SK-N-SH (cell line): ENCODE measurements around the gene ZNF580. TPM values are rescaled to one million over a fixed set of nuclear protein-coding genes. Genes with fewer than 3 reads are reported as not detected.

ENCODE experiments used
- CTCF ChIA-PET: fragments of 300-600, 350-600 bp; formaldehyde crosslinking; extraction: SDS; loops from one replicate; lab custom pipeline; 2021; lab: Yijun Ruan, JAX
- POLR2A ChIA-PET: fragments of 350-600 bp; sonication (Branson Sonifier 250); formaldehyde crosslinking; extraction: SDS; loops from one replicate; lab custom pipeline; 2020; ENCODE audit warnings: antibody characterized with exemption, inconsistent platforms; lab: Yijun Ruan, JAX
- DNase-seq: peaks from one replicate; pipeline ENCODE4 v3.0.0; 2012
- H2AFZ ChIP-seq: fragments of 200-600 bp; sonication (generic); 2 replicates; pipeline ENCODE4 v1.8.1; 2016; ENCODE audit warnings: antibody characterized with exemption, mild to moderate bottlenecking, low read depth
- H3F3A ChIP-seq: fragments of 200-600 bp; sonication (generic); replicated peaks from 2 replicates; pipeline ENCODE3; 2016; ENCODE audit warnings: antibody characterized with exemption, mild to moderate bottlenecking; ENCODE audit not compliant: insufficient read depth
- H3K27ac ChIP-seq, 2 experiments: fragments of 200-500 bp in 1 of 2; fragments of 200-600 bp in 1 of 2; sonication (Bioruptor generic) in 1 of 2; sonication (generic), shearing (Covaris generic) in 1 of 2; 2 replicates each; pipeline versions ENCODE4 v1.5.1 to v1.6.1; 2014 to 2016; ENCODE audit warnings: low read depth in 2 of 2, inconsistent platforms in 1 of 2, low read length in 1 of 2, mild to moderate bottlenecking in 1 of 2, mixed read lengths in 1 of 2
- H3K27me3 ChIP-seq: fragments of 200-600 bp; sonication (generic), shearing (Covaris generic); 2 replicates; pipeline ENCODE4 v1.6.1; 2016; ENCODE audit warnings: mixed run types; ENCODE audit not compliant: insufficient read depth
- H3K36me3 ChIP-seq, 2 experiments: fragments of 200-500 bp in 1 of 2; fragments of 200-600 bp in 1 of 2; sonication (Bioruptor generic) in 1 of 2; sonication (generic) in 1 of 2; replicated peaks in 1 of 2; 2 replicates each; pipeline versions ENCODE3 to v1.5.1; 2014 to 2016; ENCODE audit warnings: low read length in 1 of 2, mild to moderate bottlenecking in 1 of 2; ENCODE audit not compliant: insufficient read depth in 2 of 2, control insufficient read depth in 1 of 2
- H3K4me1 ChIP-seq, 2 experiments: fragments of 200-500 bp in 1 of 2; fragments of 200-600 bp in 1 of 2; sonication (Bioruptor generic) in 1 of 2; sonication (generic), shearing (Covaris generic) in 1 of 2; 2 replicates each; pipeline versions ENCODE4 v1.5.1 to v1.6.1; 2014 to 2016; ENCODE audit warnings: low read depth in 1 of 2, low read length in 1 of 2, mixed run types in 1 of 2; ENCODE audit not compliant: insufficient read depth in 2 of 2, control insufficient read depth in 1 of 2
- H3K4me2 ChIP-seq: fragments of 200-600 bp; sonication (generic), shearing (Covaris generic); 2 replicates; pipeline ENCODE4 v1.6.1; 2017; ENCODE audit warnings: mixed run types
- H3K4me3 ChIP-seq, 2 experiments: fragments of 200-500 bp in 1 of 2; fragments of 200-600 bp in 1 of 2; sonication (Bioruptor generic) in 1 of 2; sonication (generic), shearing (Covaris generic) in 1 of 2; 2 replicates each; pipeline versions ENCODE4 v1.5.1 to v1.8.1; 2014 to 2016; ENCODE audit warnings: low read depth in 2 of 2, inconsistent platforms in 1 of 2, low read length in 1 of 2, mild to moderate bottlenecking in 1 of 2, mixed read lengths in 1 of 2, moderate library complexity in 1 of 2
- H3K79me2 ChIP-seq: fragments of 200-600 bp; sonication (generic); 2 replicates; pipeline ENCODE4 v1.8.1; 2017; ENCODE audit warnings: mild to moderate bottlenecking; ENCODE audit not compliant: insufficient read depth
- H3K9ac ChIP-seq: fragments of 200-600 bp; sonication (generic); 2 replicates; pipeline ENCODE4 v1.6.1; 2017; ENCODE audit warnings: mixed run types
- H3K9me2 ChIP-seq: fragments of 200-600 bp; sonication (generic); 2 replicates; pipeline ENCODE4 v1.6.1; 2017; ENCODE audit warnings: mixed run types
- H3K9me3 ChIP-seq: fragments of 200-600 bp; sonication (generic); 2 replicates; pipeline ENCODE4 v1.6.1; 2017; ENCODE audit warnings: mixed run types, mild to moderate bottlenecking, moderate library complexity
- H4K20me1 ChIP-seq: fragments of 200-600 bp; sonication (generic); 2 replicates; pipeline ENCODE4 v1.6.1; 2017; ENCODE audit warnings: mild to moderate bottlenecking, mixed run types; ENCODE audit not compliant: insufficient read depth
- CHD2 ChIP-seq: fragments of 150-350 bp; IDR thresholded peaks from 2 replicates; pipeline ENCODE4 v1.6.1; 2018; ENCODE audit warnings: low read length; ENCODE audit not compliant: partially characterized antibody
- CTCF ChIP-seq: fragments of 200-600 bp; sonication (generic); IDR thresholded peaks from 2 replicates; pipeline ENCODE4 v1.6.1; 2017; ENCODE audit warnings: antibody characterized with exemption, mild to moderate bottlenecking, moderate library complexity
- ELF1 ChIP-seq: IDR thresholded peaks from 2 replicates; pipeline ENCODE4 v1.4.0; 2012
- FOSL2 ChIP-seq: IDR thresholded peaks from 2 replicates; pipeline ENCODE4 v1.4.0; 2012; ENCODE audit warnings: low read depth, mild to moderate bottlenecking, moderate library complexity, borderline replicate concordance
- FOXJ3 ChIP-seq: sonication (generic); formaldehyde crosslinking; IDR thresholded peaks from 2 replicates; pipeline ENCODE4 v1.5.1; 2020; ENCODE audit warnings: mild to moderate bottlenecking, missing genetic modification reagents
- GATA2 ChIP-seq: sonication (generic); formaldehyde crosslinking; IDR thresholded peaks from 2 replicates; pipeline ENCODE4 v1.5.0; 2020; ENCODE audit warnings: mild to moderate bottlenecking, missing genetic modification reagents
- IRF3 ChIP-seq: fragments of 150-350 bp; IDR thresholded peaks from 2 replicates; pipeline ENCODE4 v1.6.1; 2016; ENCODE audit warnings: mild to moderate bottlenecking, low read depth, low read length
- JUND ChIP-seq: IDR thresholded peaks from 2 replicates; pipeline ENCODE4 v1.4.0; 2012
- MEF2A ChIP-seq: IDR thresholded peaks from 2 replicates; pipeline ENCODE4 v1.4.0; 2012; ENCODE audit warnings: low read depth, borderline replicate concordance
- PBX3 ChIP-seq: IDR thresholded peaks from 2 replicates; pipeline ENCODE4; 2012
- POLR2AphosphoS5 ChIP-seq: IDR thresholded peaks from 2 replicates; pipeline ENCODE4 v1.6.1; 2012; ENCODE audit warnings: low read depth, low read length
- RAD21 ChIP-seq: IDR thresholded peaks from 2 replicates; pipeline ENCODE4 v1.6.1; 2012; ENCODE audit warnings: mild to moderate bottlenecking, low read length
- RXRA ChIP-seq: IDR thresholded peaks from 2 replicates; pipeline ENCODE4 v1.4.0; 2012; ENCODE audit warnings: low read depth, mild to moderate bottlenecking, borderline replicate concordance
- SIN3A ChIP-seq: IDR thresholded peaks from 2 replicates; pipeline ENCODE4 v1.6.1; 2012; ENCODE audit warnings: low read depth, mild to moderate bottlenecking, low read length, moderate library complexity, borderline replicate concordance
- TAF1 ChIP-seq: IDR thresholded peaks from 2 replicates; pipeline ENCODE4 v1.6.1; 2012; ENCODE audit warnings: low read depth, mild to moderate bottlenecking, low read length, moderate library complexity, borderline replicate concordance
- USF1 ChIP-seq: IDR thresholded peaks from 2 replicates; pipeline ENCODE4 v1.4.0; 2012; ENCODE audit warnings: low read depth, borderline replicate concordance
- USF2 ChIP-seq: fragments of 150-350 bp; IDR thresholded peaks from 2 replicates; pipeline ENCODE4 v1.6.1; 2017; ENCODE audit warnings: antibody characterized with exemption, low read length, low read depth, borderline replicate concordance
- YY1 ChIP-seq: IDR thresholded peaks from 2 replicates; pipeline ENCODE4 v1.4.0; 2012; ENCODE audit warnings: low read depth, mild to moderate bottlenecking
- ZBTB33 ChIP-seq: IDR thresholded peaks from 2 replicates; pipeline ENCODE4 v1.4.0; 2012; ENCODE audit warnings: low read depth, borderline replicate concordance
- WGBS: methylation state at CpG from one replicate; pipeline ENCODE4 v1.1.6; 2017; ENCODE audit warnings: low lambda C conversion rate; 5-methylcytosine and 5-hydroxymethylcytosine counted together
- polyA plus RNA-seq, 3 experiments: library from polyadenylated mRNA; depleted of rRNA; stranded (reverse); fragments of >200 nt; gene quantifications; 2 replicates each; pipeline ENCODE4 v1.2.3, GENCODE V29; 2012

The ZNF580 gene
- polyA plus RNA-seq, 1 of the 3 experiments (the other 2 are of a cell fraction), result 21.9 TPM

GRCh38 chr19:55677572-55678028, 36.8 kb downstream of the ZNF580 start:
- H3K79me2 ChIP-seq, result peaks cover 92% of the 10 kb centered on the region
- peak overlapping the region; percentile 97; the same call in 1 of the 2 replicates for H3K4me2 ChIP-seq
- WGBS, result 97% methylated on average over 6 of the region's 6 CpGs
- H4K20me1 ChIP-seq, result peaks cover 76% of the 10 kb centered on the region
- H3K4me1 ChIP-seq, result peaks cover 2 to 28% of the 10 kb centered on the region in 2 experiments; a peak in 3 of 4 replicates
- H3K9me3 ChIP-seq, result no peaks in the 10 kb centered on the region
- H3K36me3 ChIP-seq, result peaks cover 26 to 43% of the 10 kb centered on the region in 2 experiments
- no peak overlapping the region for H3K9ac ChIP-seq
- H3K27me3 ChIP-seq, result no peaks in the 10 kb centered on the region
- no peak overlapping the region for H2AFZ ChIP-seq
- H3K9me2 ChIP-seq, result no peaks in the 10 kb centered on the region
- ChIA-PET CTCF (no interaction called here), POLR2A (no interaction called here)
- H3F3A ChIP-seq, result peaks cover 15% of the 10 kb centered on the region
- no peak for TF ChIP-seq JUND
- TF ChIP-seq CTCF, result no peak
- no peak for TF ChIP-seq USF2
- DNase-seq, result no peak
- no peak overlapping the region for H3K27ac ChIP-seq
- no peak overlapping the region for H3K4me3 ChIP-seq

- no peak overlapping the region for H3K27ac ChIP-seq
- CTCF ChIA-PET, result no interaction called here
- whole genome bisulfite sequencing, result 95% methylated on average over 20 of the region's 21 CpGs
Observed at GRCh38 chr19:55678121-55678671, 37.4 kb downstream of the ZNF580 start.

More at GRCh38 chr19:55678121-55678671, 37.4 kb downstream of the ZNF580 start:
- H4K20me1 ChIP-seq, result peaks cover 75% of the 10 kb centered on the region
- no peak overlapping the region for H3K9ac ChIP-seq
- H3K4me3 ChIP-seq, result no peak overlapping the region
- peaks cover 0 to 28% of the 10 kb centered on the region in 2 experiments; a peak in 2 of 4 replicates for H3K4me1 ChIP-seq
- H3K9me2 ChIP-seq, result no peaks in the 10 kb centered on the region
- POLR2A ChIA-PET, result no interaction called here
- DNase-seq, result no peak
- peaks cover 20 to 43% of the 10 kb centered on the region in 2 experiments for H3K36me3 ChIP-seq
- peaks cover 10% of the 10 kb centered on the region for H3F3A ChIP-seq
- H3K27me3 ChIP-seq, result no peaks in the 10 kb centered on the region
- peak overlapping the region; percentile 97; the same call in 1 of the 2 replicates for H3K4me2 ChIP-seq
- no peak overlapping the region for H2AFZ ChIP-seq
- peaks cover 92% of the 10 kb centered on the region for H3K79me2 ChIP-seq
- TF ChIP-seq SIN3A (no peak), ELF1 (no peak), CHD2 (no peak), USF1 (no peak), MEF2A (no peak), IRF3 (no peak), FOXJ3 (CRISPR knock-in tag) (no peak), POLR2AphosphoS5 (no peak), ZBTB33 (no peak), RAD21 (no peak), GATA2 (no peak), YY1 (no peak), TAF1 (no peak), PBX3 (no peak), RXRA (no peak), FOSL2 (no peak)
- TF ChIP-seq, all 33 proteins: peak for 0
- H3K9me3 ChIP-seq, result no peaks in the 10 kb centered on the region
